GM12891 (cell line): ENCODE results near the gene GNB3.

Experiments
- PAX5 ChIP-seq: IDR thresholded peaks from 2 replicates; pipeline ENCODE4 v1.6.1; 2011; ENCODE audit warnings: low read length, moderate library complexity, mild to moderate bottlenecking; ENCODE audit not compliant: insufficient read depth, severe bottlenecking
- POLR2A ChIP-seq: IDR thresholded peaks from 2 replicates; pipeline ENCODE4 v1.6.1; 2011; ENCODE audit warnings: low read depth, low read length, control low read depth
- POLR2AphosphoS5 ChIP-seq: IDR thresholded peaks from 2 replicates; pipeline ENCODE4 v1.6.1; 2011; ENCODE audit warnings: low read depth, low read length, control low read depth
- SPI1 ChIP-seq: IDR thresholded peaks from 2 replicates; pipeline ENCODE4 v1.6.1; 2011; ENCODE audit warnings: low read depth, low read length, control low read depth
- TAF1 ChIP-seq: IDR thresholded peaks from 2 replicates; pipeline ENCODE4 v1.6.1; 2011; ENCODE audit warnings: low read depth, low read length, control low read depth

DNA sequence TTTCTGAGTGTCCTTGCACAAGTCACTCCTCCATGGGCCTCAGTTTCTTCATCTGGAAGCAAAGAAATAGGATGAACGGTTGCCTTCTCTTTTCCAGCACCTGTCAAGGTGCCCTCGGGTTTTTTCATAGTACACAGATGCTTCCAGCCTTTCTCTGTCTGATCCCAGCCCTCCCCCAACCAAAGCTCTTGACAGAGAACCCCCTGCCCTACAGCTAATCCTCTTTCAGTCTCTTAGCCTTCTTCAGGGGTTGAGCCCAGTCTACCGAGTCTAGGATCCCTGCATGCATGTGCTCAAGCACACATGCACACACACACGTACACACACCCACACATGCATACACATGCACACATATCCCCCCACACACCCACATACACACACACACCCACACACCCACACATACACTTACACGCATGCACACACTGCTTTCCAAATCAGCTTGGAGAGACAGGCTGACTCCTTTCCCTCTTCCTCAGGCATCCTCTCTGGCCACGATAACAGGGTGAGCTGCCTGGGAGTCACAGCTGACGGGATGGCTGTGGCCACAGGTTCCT, 5.7 kb downstream of the GNB3 start:
- TF ChIP-seq POLR2A (no peak), SPI1 (no peak), POLR2AphosphoS5 (no peak), TAF1 (no peak), PAX5 (no peak)
